GM12878 (cell line): ENCODE data around the gene LDB3.

ENCODE experiments used
- CHD4 ChIP-seq: fragments of 200-600 bp; sonication (generic); IDR thresholded peaks from 2 replicates; pipeline ENCODE4 v1.6.1; 2016; ENCODE audit warnings: mild to moderate bottlenecking
- EGR1 ChIP-seq, 2 experiments: IDR thresholded peaks; 1 replicate in 1 of 2; 2 replicates in 1 of 2; pipeline ENCODE4 v1.6.1; 2011 to 2012; ENCODE audit warnings: low read depth in 2 of 2, low read length in 2 of 2, borderline replicate concordance in 1 of 2, mild to moderate bottlenecking in 1 of 2, moderate library complexity in 1 of 2
- EZH2 ChIP-seq: IDR thresholded peaks from 2 replicates; pipeline ENCODE4 v1.6.1; 2012; ENCODE audit warnings: low read depth, mild to moderate bottlenecking, control low read depth, inconsistent platforms, low read length, borderline replicate concordance; ENCODE audit not compliant: control insufficient read depth
- HCFC1 ChIP-seq: fragments of 150-350 bp; IDR thresholded peaks from 2 replicates; pipeline ENCODE4 v1.6.1; 2014; ENCODE audit warnings: low read length
- MAX ChIP-seq: IDR thresholded peaks from 2 replicates; pipeline ENCODE4 v1.6.1; 2012; ENCODE audit warnings: low read depth, low read length, improper control_type of control experiment
- NR2C2 ChIP-seq: IDR thresholded peaks from 2 replicates; pipeline ENCODE4 v1.6.1; 2011; ENCODE audit warnings: borderline replicate concordance, low read depth; ENCODE audit not compliant: control insufficient read depth, insufficient read length
- POLR2AphosphoS5 ChIP-seq: IDR thresholded peaks from 2 replicates; pipeline ENCODE4 v1.6.1; 2011; ENCODE audit warnings: mild to moderate bottlenecking, low read length, inconsistent platforms
- RAD51 ChIP-seq: fragments of 450-650 bp; IDR thresholded peaks from 2 replicates; pipeline ENCODE4 v1.6.1; 2016; ENCODE audit warnings: moderate library complexity, mild to moderate bottlenecking, inconsistent platforms
- SIN3A ChIP-seq: IDR thresholded peaks from 2 replicates; pipeline ENCODE4 v1.6.1; 2012; ENCODE audit warnings: low read depth, low read length, improper control_type of control experiment
- ZNF274 ChIP-seq: IDR thresholded peaks from one replicate; pipeline ENCODE4 v1.8.0; 2011; ENCODE audit not compliant: insufficient read length, insufficient read depth
- TF ChIP-seq, protein P1 (sequence below): fragments of 450-650 bp; IDR thresholded peaks from 2 replicates; pipeline ENCODE4 v1.6.1; 2017; ENCODE audit warnings: antibody characterized with exemption, mild to moderate bottlenecking, moderate library complexity
- TF ChIP-seq, protein P2 (sequence below): IDR thresholded peaks from 2 replicates; pipeline ENCODE4 v1.6.1; 2011; ENCODE audit warnings: low read depth, mild to moderate bottlenecking, low read length, moderate library complexity, borderline replicate concordance; ENCODE audit errors: extremely low read depth
- TF ChIP-seq, protein P3 (sequence below), 3 experiments: IDR thresholded peaks in 2 of 3; conservative IDR thresholded peaks in 1 of 3; 2 replicates each; pipeline ENCODE4 v1.5.1; 2011; ENCODE audit warnings: low read depth in 3 of 3, low read length in 3 of 3, mild to moderate bottlenecking in 3 of 3, control low read depth in 2 of 3, moderate library complexity in 2 of 3, inconsistent platforms in 1 of 3, mixed read lengths in 1 of 3; ENCODE audit not compliant: control insufficient read depth in 2 of 3, insufficient read depth in 1 of 3; ENCODE audit errors: extremely low read depth in 1 of 3

GRCh38 chr10:86715156-86715795 lies 47.0 kb downstream of the LDB3 start:
- TF ChIP-seq, protein P1, sequence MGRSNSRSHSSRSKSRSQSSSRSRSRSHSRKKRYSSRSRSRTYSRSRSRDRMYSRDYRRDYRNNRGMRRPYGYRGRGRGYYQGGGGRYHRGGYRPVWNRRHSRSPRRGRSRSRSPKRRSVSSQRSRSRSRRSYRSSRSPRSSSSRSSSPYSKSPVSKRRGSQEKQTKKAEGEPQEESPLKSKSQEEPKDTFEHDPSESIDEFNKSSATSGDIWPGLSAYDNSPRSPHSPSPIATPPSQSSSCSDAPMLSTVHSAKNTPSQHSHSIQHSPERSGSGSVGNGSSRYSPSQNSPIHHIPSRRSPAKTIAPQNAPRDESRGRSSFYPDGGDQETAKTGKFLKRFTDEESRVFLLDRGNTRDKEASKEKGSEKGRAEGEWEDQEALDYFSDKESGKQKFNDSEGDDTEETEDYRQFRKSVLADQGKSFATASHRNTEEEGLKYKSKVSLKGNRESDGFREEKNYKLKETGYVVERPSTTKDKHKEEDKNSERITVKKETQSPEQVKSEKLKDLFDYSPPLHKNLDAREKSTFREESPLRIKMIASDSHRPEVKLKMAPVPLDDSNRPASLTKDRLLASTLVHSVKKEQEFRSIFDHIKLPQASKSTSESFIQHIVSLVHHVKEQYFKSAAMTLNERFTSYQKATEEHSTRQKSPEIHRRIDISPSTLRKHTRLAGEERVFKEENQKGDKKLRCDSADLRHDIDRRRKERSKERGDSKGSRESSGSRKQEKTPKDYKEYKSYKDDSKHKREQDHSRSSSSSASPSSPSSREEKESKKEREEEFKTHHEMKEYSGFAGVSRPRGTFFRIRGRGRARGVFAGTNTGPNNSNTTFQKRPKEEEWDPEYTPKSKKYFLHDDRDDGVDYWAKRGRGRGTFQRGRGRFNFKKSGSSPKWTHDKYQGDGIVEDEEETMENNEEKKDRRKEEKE, result no peak
- TF ChIP-seq, protein P2, sequence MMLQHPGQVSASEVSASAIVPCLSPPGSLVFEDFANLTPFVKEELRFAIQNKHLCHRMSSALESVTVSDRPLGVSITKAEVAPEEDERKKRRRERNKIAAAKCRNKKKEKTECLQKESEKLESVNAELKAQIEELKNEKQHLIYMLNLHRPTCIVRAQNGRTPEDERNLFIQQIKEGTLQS, result no peak
- TF ChIP-seq EZH2, result no peak
- TF ChIP-seq EGR1 (IDR thresholded peaks at IDR 0.05; ENCODE audit: borderline replicate concordance in 1 of 2, low read depth in 2 of 2, low read length in 2 of 2), result no peak
- no peak for TF ChIP-seq SIN3A
- TF ChIP-seq, protein P3, sequence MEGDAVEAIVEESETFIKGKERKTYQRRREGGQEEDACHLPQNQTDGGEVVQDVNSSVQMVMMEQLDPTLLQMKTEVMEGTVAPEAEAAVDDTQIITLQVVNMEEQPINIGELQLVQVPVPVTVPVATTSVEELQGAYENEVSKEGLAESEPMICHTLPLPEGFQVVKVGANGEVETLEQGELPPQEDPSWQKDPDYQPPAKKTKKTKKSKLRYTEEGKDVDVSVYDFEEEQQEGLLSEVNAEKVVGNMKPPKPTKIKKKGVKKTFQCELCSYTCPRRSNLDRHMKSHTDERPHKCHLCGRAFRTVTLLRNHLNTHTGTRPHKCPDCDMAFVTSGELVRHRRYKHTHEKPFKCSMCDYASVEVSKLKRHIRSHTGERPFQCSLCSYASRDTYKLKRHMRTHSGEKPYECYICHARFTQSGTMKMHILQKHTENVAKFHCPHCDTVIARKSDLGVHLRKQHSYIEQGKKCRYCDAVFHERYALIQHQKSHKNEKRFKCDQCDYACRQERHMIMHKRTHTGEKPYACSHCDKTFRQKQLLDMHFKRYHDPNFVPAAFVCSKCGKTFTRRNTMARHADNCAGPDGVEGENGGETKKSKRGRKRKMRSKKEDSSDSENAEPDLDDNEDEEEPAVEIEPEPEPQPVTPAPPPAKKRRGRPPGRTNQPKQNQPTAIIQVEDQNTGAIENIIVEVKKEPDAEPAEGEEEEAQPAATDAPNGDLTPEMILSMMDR (IDR thresholded peaks at IDR 0.05 in 2 of 3, conservative IDR thresholded peaks at IDR 0.05 in 1 of 3; ENCODE audit: control insufficient read depth in 2 of 3, extremely low read depth in 1 of 3, insufficient read depth in 1 of 3, low read depth in 3 of 3, low read length in 3 of 3), result no peak
- no peak for TF ChIP-seq CHD4
- no peak for TF ChIP-seq RAD51
- TF ChIP-seq HCFC1, result no peak
- TF ChIP-seq MAX, result no peak
- no peak for TF ChIP-seq ZNF274
- TF ChIP-seq NR2C2, result no peak
- no peak for TF ChIP-seq POLR2AphosphoS5
